ENCODE measurements around the gene CDH4.
A peak's percentile ranks its signal among the peaks of the same experiment; 100 is the strongest.

Gene CDH4

DNA sequence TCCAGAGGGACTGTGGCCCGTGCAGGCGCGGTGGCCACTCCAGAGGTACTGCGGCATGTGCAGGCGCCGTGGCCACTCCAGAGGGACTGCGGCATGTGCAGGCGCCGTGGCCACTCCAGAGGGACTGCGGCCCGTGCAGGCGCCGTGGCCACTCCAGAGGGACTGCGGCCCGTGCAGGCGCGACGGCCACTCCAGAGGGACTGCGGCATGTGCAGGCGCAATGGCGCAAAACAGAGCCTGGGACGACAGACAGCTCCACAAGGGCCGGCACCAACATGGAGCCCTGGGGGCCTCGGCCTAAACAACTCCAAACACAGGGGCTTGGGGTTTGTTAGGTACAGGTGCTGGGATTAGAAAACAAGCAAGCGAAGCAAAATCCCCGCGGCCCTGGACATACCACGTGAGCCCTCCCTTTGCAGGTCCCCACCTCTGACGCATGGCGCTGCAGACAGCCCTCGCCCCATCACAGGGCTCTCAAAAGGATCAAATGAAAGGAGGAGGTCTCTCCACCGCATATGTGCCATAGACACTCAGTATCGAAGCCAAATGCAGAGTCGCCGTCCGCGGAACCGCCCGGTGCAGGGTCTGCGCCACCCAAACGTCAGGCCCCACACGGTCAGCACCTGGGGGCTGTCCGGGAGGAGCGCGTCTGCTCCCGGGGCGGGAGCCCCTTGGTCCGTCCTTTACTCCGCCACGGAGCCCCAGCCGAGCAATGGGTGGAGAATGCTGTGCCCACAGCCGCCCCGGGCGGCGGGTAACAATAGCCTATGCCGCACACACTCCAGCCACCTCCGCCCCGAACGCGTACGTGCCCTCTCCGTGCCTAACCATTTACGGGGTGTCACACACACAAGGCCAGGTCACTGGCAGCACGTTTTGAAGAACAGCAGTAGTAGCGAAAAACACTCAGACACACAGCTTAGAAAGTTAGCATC lies 727.9 kb downstream of the CDH4 start:
- TF ChIP-seq POLR2AphosphoS5 (IDR thresholded peaks at IDR 0.05; ENCODE audit: low read depth, low read length) (no peak), SIN3A (IDR thresholded peaks at IDR 0.05; ENCODE audit: borderline replicate concordance, insufficient read depth, low read length) (no peak), TAF1 (IDR thresholded peaks at IDR 0.05; ENCODE audit: borderline replicate concordance, insufficient read depth, low read length) (no peak), FOXP2 (optimal IDR thresholded peaks at IDR 0.05; ENCODE audit: borderline replicate concordance, extremely low read depth, extremely low read length, insufficient read depth) (no peak)
- TF ChIP-seq, protein P1, sequence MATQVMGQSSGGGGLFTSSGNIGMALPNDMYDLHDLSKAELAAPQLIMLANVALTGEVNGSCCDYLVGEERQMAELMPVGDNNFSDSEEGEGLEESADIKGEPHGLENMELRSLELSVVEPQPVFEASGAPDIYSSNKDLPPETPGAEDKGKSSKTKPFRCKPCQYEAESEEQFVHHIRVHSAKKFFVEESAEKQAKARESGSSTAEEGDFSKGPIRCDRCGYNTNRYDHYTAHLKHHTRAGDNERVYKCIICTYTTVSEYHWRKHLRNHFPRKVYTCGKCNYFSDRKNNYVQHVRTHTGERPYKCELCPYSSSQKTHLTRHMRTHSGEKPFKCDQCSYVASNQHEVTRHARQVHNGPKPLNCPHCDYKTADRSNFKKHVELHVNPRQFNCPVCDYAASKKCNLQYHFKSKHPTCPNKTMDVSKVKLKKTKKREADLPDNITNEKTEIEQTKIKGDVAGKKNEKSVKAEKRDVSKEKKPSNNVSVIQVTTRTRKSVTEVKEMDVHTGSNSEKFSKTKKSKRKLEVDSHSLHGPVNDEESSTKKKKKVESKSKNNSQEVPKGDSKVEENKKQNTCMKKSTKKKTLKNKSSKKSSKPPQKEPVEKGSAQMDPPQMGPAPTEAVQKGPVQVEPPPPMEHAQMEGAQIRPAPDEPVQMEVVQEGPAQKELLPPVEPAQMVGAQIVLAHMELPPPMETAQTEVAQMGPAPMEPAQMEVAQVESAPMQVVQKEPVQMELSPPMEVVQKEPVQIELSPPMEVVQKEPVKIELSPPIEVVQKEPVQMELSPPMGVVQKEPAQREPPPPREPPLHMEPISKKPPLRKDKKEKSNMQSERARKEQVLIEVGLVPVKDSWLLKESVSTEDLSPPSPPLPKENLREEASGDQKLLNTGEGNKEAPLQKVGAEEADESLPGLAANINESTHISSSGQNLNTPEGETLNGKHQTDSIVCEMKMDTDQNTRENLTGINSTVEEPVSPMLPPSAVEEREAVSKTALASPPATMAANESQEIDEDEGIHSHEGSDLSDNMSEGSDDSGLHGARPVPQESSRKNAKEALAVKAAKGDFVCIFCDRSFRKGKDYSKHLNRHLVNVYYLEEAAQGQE (IDR thresholded peaks at IDR 0.05; ENCODE audit: insufficient read depth in 1 of 2, low read depth in 2 of 2, low read length in 2 of 2): no peak

DNA sequence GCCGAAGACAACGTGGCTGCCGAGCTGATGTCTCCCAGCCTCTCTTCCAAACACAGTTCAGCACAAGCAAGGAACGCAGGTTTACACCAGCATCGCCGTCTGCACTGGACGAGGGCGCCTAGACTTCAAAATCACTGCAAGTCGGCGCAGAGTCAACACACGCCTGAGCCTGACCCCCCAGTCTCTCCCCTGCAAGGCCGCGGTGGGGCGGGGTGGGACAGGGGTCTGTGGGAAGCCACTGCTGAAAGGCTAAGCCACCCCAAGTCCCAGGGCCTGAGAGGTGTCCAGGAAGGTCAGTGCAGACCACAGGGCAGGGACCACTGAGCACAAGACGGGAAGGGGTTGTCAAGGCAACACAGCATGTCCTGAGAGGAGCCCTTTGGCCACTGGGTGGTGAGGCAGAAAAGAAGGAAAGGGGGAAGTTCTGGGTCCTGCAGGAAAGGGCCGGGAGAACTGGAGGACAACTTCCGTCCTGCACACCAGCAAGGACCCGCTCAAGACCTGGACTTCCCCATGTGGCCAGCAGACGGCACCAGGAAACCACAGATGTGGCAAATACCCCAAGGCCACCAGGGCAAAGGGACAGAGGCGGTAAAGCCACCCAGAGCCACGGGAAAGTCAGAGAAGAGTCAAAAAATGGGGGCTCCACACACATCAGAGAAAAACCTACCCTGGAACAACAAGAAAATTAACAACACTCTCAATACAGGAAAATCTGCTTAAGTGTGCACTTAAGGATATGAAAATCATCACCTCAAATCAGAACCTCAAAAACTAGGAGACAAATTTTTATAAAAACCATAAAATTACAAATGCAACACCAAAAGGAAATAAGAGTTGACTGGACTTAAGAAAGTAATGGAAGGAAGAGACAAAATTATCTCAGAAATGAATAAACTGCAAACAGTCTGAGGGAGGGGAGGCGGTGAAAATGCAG lies 728.9 kb downstream of the CDH4 start:
- TF ChIP-seq POLR2AphosphoS5 (IDR thresholded peaks at IDR 0.05; ENCODE audit: low read depth, low read length) (no peak), FOXP2 (optimal IDR thresholded peaks at IDR 0.05; ENCODE audit: borderline replicate concordance, extremely low read depth, extremely low read length, insufficient read depth) (peak; percentile 23)

DNA sequence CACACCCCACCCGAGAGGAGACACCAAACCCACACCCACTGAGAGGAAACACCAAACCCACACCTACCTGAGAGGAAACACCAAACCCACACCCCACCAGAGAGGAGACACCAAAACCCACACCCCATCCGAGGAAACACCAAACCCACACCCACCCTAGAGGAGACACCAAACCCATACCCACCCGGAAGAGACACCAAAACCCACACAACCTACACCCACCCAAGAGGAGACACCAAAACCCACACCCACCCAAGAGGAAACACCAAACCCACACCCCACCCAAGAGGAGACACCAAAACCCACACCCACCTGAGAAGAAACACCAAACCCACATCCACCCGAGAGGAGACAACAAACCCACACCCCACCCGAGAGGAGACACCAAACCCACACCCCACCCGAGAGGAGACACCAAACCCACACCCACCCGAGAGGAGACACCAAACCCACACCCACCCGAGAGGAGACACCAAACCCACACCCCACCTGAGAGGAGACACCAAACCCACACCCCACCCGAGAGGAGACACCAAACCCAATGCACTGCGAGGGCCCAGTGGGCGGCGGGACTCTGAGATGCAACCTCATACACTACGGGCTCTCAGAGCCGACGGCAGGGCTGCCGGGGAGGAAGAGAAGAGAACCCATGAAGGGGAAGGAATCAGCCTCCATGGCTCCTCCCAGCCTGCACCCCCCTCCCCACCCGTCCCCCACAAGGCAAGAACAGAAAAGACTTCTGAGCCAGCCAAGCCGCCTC lies 730.3 kb downstream of the CDH4 start:
- TF ChIP-seq TAF1 (IDR thresholded peaks at IDR 0.05; ENCODE audit: borderline replicate concordance, insufficient read depth, low read length) (no peak), FOXP2 (optimal IDR thresholded peaks at IDR 0.05; ENCODE audit: borderline replicate concordance, extremely low read depth, extremely low read length, insufficient read depth) (no peak), POLR2AphosphoS5 (IDR thresholded peaks at IDR 0.05; ENCODE audit: low read depth, low read length) (no peak), SIN3A (IDR thresholded peaks at IDR 0.05; ENCODE audit: borderline replicate concordance, insufficient read depth, low read length) (no peak)
- TF ChIP-seq, protein P1 (IDR thresholded peaks at IDR 0.05; ENCODE audit: insufficient read depth in 1 of 2, low read depth in 2 of 2, low read length in 2 of 2): no peak

DNA sequence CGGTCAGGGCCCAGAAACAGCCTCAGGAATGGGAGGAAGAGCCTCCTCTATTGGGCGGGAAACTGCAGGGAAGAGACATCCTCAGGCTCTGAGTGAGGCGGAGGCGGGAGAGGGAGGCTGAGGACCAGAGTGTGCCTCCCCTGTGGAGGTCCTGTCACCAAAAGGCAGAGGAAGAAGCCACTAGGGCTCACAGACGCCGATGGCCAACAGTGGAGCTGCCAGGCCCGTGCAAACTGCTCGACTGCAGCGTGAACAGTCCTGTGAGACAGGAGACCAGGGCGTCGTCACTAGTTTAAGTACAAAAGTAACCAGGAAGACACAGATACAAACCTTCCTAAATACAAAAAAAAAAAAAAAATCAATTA lies 730.9 kb downstream of the CDH4 start:
- TF ChIP-seq, protein P1 (IDR thresholded peaks at IDR 0.05; ENCODE audit: insufficient read depth in 1 of 2, low read depth in 2 of 2, low read length in 2 of 2): no peak
- TF ChIP-seq FOXP2 (optimal IDR thresholded peaks at IDR 0.05; ENCODE audit: borderline replicate concordance, extremely low read depth, extremely low read length, insufficient read depth): no peak
- no peak for TF ChIP-seq TAF1 (IDR thresholded peaks at IDR 0.05; ENCODE audit: borderline replicate concordance, insufficient read depth, low read length)
- no peak for TF ChIP-seq POLR2AphosphoS5 (IDR thresholded peaks at IDR 0.05; ENCODE audit: low read depth, low read length)
- TF ChIP-seq SIN3A (IDR thresholded peaks at IDR 0.05; ENCODE audit: borderline replicate concordance, insufficient read depth, low read length): no peak

DNA sequence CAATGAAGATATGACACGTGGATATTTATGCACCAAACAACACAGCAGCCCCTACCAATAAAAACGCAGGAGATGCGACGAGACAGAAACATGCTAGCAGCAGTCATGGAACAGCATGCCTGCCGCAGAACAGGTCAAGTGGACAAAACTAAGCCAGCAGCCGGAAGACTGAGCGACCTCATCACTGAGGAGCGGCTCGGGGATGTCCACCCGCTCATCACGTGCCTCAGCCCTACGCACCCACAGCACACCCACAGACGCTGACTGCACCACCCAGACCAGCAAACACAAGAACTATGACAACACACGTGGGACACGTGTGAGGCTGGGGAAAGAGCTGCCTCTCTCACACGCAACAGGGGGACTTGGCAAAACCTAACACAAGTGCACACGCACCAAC lies 731.9 kb downstream of the CDH4 start:
- TF ChIP-seq POLR2AphosphoS5 (IDR thresholded peaks at IDR 0.05; ENCODE audit: low read depth, low read length): no peak
- TF ChIP-seq FOXP2 (optimal IDR thresholded peaks at IDR 0.05; ENCODE audit: borderline replicate concordance, extremely low read depth, extremely low read length, insufficient read depth): no peak
- TF ChIP-seq TAF1 (IDR thresholded peaks at IDR 0.05; ENCODE audit: borderline replicate concordance, insufficient read depth, low read length): no peak
- TF ChIP-seq SIN3A (IDR thresholded peaks at IDR 0.05; ENCODE audit: borderline replicate concordance, insufficient read depth, low read length): no peak
- TF ChIP-seq, protein P1 (IDR thresholded peaks at IDR 0.05; ENCODE audit: insufficient read depth in 1 of 2, low read depth in 2 of 2, low read length in 2 of 2): no peak

Measured in PFSK-1 (cell line).